OCI-M1 (cell line): Measurements from ENCODE around the gene OCIAD2.
"Not testable (repeated sequence)": the region's sequence is repeated elsewhere in the genome, so short reads cannot be mapped to it uniquely, and the experiment has no call there.

ENCODE experiments used
- DNase-seq: peaks from one replicate; lab custom pipeline; 2025; lab: John Stamatoyannopoulos, UW

Gene OCIAD2, protein sequence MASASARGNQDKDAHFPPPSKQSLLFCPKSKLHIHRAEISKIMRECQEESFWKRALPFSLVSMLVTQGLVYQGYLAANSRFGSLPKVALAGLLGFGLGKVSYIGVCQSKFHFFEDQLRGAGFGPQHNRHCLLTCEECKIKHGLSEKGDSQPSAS

DNA sequence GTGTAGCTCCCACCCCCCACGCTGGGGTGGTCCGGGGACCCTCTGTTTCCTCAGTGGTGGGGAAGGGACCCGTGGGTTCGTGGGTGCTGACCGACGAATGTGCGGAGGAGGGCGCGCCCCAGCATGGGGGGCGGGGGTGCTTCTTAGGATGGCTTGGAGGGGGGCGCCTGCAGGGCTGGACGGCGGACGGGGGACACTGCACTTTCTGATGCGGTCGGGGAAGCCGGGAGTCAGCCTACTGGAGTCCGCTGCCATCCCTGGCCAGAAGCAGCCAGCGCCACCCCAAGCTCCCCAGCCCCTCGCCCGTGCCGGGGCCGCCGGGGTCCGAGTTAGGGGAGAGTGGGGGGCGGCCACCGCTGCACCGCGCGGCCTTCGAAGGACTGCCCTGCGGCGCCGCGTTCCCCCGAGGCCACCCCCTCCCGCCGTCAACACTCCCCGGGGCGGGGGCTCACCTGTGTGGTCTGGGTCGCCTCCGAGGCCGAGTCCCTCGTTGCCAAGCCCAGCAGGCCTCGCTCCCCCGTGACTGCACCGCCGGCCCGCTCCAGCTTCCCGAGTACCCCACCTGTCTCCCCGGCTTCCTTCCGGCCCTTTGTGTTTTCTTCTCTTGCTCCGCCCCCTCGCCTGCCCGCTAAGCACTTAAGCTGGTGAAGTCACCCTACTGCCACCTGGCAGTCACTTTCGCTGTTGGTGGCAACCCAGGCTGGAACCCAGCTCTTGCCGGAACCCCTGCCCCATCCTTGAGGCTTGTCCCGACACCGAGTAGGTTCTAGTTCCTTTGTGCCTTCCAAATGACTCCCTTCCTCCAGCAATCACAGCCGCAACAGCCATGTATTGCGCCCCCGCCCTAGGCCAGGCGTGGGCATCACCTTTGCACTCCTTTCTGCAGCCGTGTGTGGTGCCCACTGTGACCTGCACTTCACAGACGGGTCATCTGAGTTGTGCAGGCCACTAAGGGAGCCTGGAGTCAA lies at the start of gene OCIAD2:
Gene OCIAD2 (minus strand): TSS at position 569 of the 968 bp plus-strand sequence. CDS start 2,225 bp downstream, outside the sequence.
- no peak for DNase-seq

DNA sequence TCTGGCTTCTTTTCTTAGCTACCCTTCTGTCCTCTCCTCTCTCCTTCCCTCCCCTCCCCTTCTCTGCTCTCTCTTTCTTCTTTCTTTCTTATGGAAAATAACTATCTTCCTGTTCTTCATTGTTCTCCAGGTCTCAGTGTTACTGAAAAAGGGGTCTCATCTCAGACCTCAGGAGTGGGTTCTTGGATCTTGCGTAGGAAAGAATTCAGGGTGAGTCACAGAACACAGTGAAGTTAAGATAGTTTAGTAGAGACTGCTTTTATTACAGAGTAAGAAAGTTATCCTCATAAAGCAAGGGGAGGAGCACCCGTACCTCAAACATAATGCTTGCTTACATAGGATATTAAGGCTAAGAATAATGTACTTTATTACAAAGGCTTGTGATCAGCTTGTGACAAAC lies 47.7 kb upstream of the OCIAD2 start:
- no peak for DNase-seq

DNA sequence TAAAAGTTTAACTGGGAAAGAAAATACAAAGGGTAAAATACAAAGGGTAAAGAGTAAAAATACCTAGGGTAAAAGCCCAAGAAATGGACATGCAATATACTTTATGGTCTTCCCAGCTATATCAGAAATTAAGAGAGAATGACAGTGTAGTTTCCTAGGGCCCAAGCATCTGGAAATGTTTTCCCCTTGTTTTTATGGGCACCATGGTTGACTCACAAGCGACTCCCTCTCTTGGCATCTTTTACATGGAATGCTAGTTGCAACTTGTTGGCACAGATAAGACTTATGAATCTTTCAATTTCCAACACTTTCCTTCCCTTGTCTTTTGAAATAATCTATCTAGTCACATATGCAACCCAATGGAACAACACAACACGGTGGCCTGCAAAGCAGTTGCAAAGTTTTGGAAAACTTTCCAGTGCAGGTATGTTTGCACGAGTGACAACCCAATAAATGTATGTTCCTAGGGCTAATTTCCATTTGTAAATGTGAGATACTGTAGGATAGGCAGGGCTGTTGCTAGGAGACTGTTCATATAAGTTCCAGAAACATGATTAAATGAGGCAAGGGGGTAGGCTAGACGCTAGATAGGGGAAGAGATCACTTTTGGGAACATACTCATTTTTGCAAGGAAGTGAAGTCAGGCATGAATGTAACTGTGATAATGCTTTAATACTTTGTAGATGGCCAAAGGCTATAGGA lies 43.1 kb upstream of the OCIAD2 start:
- no peak for DNase-seq

DNA sequence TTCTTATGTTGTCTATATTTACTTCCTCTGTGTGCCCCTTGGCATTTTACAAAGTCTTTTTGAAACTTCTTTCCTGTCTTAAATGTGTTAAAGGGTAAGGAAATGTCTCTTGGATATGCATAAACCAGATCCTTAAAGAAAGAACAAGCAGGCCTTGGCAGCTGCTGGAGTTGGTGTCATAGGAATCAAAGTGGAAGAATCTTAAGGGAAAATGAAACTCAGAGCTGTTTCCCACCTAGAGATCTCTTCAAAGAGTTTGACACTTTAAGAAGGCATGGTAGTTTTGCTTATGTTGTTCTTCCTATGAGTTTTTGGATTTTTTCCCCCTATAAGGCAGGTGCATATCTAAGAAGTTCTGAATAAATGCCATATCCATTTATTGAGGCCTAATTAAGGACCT lies 42.5 kb upstream of the OCIAD2 start:
- DNase-seq = no peak

DNA sequence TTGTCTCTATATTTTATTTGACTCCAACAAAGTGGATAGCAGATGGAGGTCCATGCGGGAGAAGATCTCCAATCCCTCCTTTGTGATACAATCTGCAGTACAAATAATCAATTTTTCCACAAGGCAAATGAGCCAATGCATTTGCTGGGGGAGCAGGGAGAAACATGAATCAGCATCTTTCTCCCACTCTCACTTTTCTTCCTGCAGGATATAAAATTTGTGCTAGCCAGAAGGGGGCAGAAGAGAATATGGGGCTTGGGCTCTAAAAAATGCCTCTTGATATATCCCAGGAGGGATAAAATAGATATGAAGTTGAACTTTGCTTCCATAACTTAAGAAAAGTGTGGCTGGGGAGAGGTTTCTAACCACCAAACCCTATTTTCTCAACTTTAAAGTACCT lies 41.2 kb upstream of the OCIAD2 start:
- peak; percentile 22 for DNase-seq

DNA sequence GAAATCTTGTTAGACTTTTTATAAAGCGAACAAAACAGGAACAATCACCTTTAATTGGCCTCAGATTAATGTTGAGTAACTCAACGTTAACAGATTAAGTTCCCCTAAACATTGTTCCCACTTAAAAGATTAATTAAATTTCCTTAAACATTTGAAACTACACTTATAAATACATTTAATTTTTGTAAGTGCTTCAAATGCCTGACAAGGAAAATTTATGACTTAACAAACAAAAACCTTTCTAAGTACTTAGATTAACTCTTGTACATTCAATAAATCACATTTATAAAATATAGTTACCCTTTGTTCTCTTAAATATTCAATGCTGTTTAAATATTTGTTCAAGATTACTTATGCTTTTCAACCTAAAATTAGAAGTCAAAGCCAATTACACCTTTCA lies 39.4 kb upstream of the OCIAD2 start:
- no peak for DNase-seq

DNA sequence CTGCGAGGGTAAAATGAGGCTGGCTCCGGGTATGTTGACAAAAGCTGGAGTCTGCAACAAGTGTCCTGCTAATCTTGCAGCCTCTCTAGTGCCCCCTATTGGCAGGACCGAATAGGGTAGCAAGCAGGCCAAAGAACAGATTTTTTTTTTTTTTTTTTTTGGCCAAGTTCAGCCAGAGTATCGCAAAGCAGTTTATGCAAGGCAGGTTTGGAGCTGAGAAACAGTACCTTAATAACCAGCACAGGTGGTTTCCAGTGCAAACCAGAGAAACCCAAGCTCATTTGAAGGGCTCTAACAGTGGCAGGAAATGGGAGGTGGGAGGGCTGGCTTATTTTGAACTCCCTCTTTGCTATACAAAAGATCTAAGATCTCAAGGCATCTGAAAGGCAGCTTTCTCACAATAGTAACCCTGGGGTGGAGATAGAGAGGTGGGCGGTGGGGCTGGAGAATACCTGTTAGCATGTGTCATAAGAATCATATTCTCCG lies 38.2 kb upstream of the OCIAD2 start:
- DNase-seq = peak; percentile 68

DNA sequence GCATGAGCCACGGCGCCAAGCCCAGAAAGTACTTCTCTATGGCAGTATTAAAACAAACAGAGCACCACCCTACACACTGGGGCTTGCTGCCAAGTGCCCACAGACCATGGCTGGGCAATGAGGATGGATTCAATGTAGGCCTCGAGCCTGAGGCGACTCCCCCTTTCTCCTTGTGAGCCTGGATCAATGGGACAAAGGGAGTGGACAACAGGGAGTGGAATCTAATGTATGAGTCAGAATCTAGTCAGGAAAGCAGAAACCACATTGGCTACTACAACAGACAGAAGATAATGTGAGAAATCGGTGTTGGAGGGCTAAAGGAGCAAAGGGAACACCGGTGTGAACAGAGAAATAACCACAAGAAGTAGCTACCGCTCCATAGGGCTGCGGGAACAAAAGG lies 37.7 kb upstream of the OCIAD2 start:
- no peak for DNase-seq

DNA sequence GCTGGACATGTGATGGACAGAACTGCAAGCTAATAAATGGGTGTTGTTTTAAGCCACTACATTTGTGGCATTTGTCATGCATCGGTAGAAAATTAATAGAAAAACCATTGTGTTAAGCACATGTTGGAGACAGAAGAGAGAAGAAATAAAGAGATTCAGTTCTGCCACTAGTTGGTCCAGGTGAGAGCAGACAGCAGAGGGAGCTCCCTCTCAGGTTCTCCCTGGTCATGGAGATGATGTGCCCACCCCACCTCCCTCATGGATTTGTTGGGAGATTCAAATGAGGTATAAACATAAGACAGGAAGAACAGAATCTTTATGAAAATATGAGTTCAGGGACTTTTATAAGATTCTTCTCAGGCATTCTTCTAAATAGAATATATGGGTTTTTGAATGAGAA lies 36.8 kb upstream of the OCIAD2 start:
- DNase-seq = peak; percentile 18

DNA sequence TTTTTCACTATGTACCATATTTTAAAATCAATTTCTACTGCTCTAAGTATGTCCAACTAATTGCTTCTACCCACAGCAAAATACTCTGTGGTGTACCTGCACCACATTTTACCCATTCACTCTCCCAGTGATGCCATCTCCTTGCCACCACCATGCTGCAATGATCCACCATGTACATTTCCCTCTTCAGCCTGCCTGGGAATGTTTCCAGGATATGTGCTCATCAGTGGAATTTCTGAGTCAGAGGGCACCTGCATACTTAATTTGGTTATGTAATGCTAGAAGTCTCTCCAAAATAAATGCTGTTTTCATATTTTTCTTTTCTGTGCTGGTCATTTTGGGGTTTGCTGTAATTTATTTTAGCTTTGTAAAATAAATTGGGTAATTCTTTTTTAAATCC lies 33.2 kb upstream of the OCIAD2 start:
- no peak for DNase-seq

DNA sequence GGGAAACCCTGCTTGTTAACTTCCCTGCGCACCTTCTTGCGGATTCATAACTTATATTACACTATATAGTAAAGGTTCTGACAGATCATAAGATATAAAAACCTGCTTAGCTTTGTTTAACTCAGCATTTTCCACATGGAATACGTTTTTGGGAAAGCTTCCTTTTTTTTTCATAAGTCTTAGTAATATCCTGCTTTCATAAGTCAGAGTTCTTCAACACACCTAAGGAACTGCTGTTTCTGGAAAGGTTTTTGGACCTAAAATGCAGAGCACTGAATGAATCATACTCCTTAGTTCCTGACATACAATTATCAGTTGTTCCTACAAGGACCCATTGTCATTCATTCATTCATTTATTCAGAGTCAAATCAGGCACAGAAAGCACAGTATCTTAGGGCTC lies 32.3 kb upstream of the OCIAD2 start:
- no peak for DNase-seq

DNA sequence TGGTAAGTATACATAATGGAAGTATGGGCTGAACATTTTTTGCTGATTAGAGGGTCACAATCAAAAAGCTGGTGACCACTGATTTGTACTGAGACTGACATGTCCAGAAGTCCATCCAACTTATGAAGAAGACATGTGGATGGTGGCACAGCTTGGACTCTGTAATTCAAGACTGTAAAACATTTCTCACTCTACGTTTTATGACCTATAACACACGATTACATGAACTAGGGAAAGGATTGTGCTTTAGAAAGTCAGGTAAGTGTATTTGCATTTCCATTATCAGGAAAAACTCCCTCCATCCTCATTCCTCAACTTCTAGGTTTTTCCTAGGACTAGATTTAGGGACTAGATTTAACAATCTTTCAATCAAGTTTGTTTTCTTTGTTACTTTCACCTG lies 30.5 kb upstream of the OCIAD2 start:
- DNase-seq = no peak

DNA sequence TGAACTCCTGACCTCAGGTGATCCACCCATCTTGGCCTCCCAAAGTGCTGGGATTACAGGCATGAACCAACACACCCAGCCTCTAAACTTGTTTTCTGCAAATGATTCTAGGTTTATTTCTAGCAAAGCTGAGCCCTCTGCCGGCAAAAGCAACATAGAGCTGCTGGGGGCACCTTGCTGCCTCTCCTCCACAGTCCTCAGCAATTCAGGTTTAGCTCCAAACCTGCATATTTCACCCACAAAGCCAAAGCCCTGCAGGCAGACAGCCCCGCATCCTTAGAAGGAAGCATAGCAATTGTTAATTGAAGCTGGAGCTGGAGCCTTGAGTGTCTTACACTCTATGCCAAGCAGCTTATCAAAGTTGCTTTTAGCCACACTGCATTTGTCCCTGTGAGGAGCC lies 24.9 kb upstream of the OCIAD2 start:
- DNase-seq = no peak

DNA sequence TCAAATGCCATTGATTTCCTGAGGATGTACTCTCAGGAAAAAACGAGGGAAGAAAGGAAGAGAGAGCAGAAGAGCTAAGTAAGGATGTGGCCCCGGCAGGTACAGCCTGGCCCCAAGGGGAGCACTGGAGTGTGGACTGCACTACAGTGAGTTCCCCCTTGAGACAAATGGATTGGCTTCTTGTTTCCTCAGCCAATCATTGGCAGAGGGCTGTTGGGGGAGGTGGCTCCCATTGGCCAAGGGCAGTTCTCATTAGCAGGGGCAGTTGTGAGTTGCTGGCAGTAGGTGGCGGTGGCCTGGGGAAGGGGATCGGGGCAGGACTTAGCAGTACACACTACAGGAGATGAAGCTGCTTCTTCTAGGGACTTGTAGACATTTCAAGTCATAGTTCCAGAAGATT lies 24.1 kb upstream of the OCIAD2 start:
- no peak for DNase-seq

DNA sequence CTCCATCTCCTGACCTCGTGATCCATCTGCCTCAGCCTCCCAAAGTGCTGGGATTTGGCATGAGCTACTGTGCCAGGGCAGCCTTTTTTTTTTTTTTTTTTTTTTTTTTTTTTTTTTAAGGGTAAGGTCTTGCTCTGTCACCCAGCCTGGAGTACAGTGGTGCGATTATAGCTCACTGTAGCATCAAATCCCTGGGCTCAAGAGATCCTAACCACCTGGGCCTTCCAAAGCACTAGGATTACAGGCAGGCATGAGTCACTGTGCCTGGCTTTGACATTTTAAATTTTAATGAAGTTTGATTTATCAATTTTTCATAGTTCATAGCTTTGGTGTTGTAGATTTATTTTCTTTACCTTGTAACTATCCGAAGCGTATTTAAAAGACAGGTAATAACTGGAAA lies 17.8 kb upstream of the OCIAD2 start:
- no peak for DNase-seq

DNA sequence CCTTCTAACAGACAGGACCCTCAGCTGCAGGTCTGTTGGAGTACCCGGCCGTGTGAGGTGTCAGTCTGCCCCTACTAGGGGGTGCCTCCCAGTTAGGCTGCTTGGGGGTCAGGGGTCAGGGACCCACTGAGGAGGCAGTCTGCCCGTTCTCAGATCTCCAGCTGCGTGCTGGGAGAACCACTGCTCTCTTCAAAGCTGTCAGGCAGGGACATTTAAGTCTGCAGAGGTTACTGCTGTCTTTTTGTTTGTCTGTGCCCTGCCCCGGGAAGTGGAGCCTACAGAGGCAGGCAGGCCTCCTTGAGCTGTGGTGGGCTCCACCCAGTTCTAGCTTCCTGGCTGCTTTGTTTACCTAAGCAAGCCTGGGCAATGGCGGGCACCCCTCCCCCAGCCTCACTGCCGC lies 16.5 kb upstream of the OCIAD2 start:
- DNase-seq = not testable (repeated sequence)

DNA sequence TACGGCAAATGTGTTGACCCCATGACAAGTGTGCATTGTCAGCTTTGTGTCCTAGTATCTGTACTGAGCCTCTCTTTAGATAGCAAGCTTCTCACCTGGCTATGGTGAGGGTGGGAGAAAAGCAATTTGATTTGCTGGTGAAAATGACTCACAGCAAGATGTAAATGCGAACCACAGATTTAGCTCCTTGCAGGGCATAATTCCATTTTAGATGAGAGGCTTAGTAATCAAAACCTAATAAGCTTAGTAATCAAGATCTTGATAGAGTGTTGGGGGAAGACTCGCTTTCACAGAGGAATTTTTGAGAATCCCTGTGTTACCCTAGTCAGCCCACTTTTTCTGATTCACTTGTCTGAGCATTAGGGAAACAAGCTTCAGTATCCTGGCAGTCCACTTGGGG lies 7.7 kb upstream of the OCIAD2 start:
- no peak for DNase-seq

DNA sequence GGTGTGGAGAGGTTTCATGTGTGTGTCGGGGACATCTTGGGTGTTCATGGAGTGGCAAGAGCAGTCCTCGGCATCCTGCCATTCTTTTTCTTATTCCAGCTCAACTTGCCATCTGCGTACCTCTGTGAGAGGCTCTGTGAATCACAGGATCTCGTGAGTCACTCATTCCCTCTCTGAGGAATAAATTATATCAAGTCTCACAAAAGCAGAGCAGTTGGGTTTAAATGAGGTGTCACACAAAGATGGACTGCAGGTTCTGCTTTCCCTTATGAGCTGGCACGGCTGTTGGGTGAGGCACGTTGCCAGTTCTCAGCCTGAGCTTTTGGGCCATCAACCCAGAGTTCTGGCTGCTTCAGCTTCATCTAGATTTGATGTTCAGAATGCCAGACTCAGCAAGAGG lies 6.8 kb upstream of the OCIAD2 start:
- DNase-seq = no peak

DNA sequence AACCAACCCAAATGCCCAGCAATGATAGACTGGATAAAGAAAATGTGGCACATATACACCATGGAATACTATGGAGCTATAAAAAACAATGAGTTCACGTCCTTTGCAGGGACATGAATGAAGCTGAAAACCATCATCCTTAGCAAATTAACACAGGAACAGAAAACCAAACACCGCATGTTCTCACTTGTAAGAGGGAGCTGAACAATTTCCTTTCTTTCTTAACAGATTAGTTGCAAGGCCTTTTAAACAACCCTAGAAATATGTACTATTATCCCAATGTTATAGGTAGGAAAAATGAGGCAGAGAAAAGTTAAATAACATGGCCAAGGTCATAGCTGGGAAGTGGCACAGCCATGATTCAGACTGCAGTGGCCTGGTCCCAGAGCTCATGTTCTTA lies 5.8 kb upstream of the OCIAD2 start:
- no peak for DNase-seq

DNA sequence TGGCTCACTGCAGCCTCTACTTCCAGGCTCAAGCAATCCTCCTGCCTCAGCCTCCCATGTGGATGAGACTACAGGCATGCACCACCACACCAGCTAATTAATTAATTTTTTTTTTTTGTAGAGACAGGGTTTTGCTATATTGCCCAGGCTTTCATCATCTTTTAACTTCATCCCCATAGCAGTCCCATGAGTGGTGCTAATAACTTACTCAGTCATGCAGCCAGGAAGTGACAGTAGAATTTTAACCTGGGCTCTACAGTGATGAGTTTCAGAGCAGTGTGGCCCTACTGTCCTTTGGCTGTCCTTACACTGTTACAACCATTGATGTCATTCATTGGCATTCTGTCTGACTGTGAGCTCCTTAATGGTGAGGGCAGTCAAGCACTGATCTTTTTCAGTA lies 3.9 kb upstream of the OCIAD2 start:
- peak; percentile 22 for DNase-seq

DNA sequence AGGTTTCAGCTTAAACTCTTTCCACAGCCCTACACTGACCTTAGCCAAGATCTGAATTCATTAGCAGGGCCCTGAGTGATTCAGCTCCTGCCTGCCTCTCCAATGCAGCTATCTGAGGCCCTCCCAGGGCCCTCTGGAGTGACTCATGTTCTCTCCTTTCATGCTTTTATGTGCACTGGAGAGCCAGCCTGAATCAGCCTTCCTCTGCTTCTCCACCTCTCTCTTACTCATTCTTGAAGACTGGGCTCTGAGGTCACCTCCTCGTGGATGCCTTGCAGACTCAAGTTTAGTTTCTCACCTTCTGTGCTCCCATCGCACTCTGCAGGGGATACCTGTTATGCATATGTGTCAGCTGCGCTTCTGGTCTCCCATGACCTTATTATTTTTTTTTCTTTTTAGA lies 3.1 kb upstream of the OCIAD2 start:
- DNase-seq = peak; percentile 34

DNA sequence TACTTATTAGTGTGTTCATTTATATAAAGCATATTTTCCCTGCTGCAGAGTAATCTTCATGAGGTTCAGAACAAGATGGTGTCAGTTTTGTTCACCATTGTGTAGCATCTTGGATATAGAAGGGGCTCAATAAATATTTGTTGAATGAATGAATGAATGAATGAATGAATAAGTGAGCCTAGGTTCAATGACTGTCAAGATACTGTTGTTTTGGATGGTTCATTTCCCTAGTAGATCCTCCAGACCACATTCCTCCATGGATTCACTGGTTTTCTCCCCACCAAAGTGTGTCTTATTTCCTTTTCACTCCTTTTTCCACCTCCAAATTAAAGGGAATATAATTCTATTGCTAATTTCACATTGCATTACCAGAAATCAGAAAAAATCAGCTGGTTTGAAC lies 2.1 kb upstream of the OCIAD2 start:
- no peak for DNase-seq
